HG03565 (cell line): ENCODE data around the gene MICB.
A peak's percentile ranks its signal among the peaks of the same experiment; 100 is the strongest.

Experiments used
- ATAC-seq: cut with Tn5 transposase; IDR thresholded peaks from one replicate; pipeline ENCODE4 v1.9.1; 2021; ENCODE audit warnings: mild to moderate bottlenecking, moderate library complexity; ENCODE audit not compliant: unreplicated experiment

MICB gene

GRCh38 chr6:31559606-31559957 lies 61.6 kb downstream of the MICB start:
- no peak for ATAC-seq

DNA sequence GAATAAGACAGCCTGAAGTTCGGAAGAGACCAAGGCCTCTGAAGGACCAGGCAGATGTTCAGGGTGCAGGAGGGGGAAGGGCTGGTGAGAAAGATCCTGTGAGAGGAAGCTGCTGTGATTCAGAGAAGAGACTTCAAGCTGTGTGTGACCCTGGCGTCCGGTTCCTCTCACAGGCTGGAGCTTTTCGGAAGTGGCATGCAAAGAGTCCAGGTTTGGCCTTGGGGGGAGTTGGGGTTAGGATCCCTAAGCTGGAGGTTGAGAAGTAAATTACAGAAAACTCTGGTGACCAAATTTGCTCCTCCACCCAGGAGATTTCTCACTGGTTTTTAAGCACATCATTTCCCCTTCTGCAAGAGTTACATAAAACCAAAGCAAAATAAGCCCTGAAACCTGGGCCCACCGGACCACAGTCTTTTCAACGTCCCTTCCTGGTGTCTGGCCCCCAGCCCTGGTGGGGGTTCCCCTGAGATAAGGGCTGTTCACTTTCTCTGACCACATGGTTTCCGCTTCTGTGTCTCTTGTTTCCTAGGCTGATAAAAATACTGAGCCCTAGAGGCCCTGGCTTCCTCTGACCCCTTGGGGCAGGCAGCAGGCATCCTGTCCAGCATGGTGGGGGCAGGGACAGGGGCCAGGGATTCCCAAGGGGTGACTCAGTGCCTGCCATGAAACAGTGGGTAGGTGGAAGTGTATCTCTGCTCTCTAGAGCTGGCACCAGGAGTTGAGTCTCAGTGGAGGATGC lies 62.2 kb downstream of the MICB start:
- peak; percentile 49 for ATAC-seq

- no peak for ATAC-seq
Observed at GRCh38 chr6:31560697-31561058, 62.7 kb downstream of the MICB start.
